Measurements from ENCODE around the gene PIGQ. TPM values are rescaled to one million over a fixed set of nuclear protein-coding genes. Genes with fewer than 3 reads are reported as not detected.

The PIGQ gene
- total and polyA plus RNA-seq, 2 of the 13 experiments (the other 11 are each of a cell fraction or from before 2014, with no cell fraction given), result 7.7 to 19.7 TPM

- TF ChIP-seq KDM5A (IDR thresholded peaks at IDR 0.05; ENCODE audit: borderline replicate concordance, low read length), result no peak
- TF ChIP-seq ZEB1 (IDR thresholded peaks at IDR 0.05; ENCODE audit: insufficient replicate concordance, low read depth), result no peak
- no peak for TF ChIP-seq HOXA9 (CRISPR knock-in tag; IDR thresholded peaks at IDR 0.05; ENCODE audit: borderline replicate concordance)
- no peak for TF ChIP-seq ZNF557 (CRISPR knock-in tag; IDR thresholded peaks at IDR 0.05)
- no peak for TF ChIP-seq ZFP41 (CRISPR knock-in tag; IDR thresholded peaks at IDR 0.05; ENCODE audit: borderline replicate concordance)
- no peak for TF ChIP-seq ZNF746 (CRISPR knock-in tag; IDR thresholded peaks at IDR 0.05)
Observed at GRCh38 chr16:572865-573650, 3.3 kb downstream of the PIGQ start (continued).

DNA sequence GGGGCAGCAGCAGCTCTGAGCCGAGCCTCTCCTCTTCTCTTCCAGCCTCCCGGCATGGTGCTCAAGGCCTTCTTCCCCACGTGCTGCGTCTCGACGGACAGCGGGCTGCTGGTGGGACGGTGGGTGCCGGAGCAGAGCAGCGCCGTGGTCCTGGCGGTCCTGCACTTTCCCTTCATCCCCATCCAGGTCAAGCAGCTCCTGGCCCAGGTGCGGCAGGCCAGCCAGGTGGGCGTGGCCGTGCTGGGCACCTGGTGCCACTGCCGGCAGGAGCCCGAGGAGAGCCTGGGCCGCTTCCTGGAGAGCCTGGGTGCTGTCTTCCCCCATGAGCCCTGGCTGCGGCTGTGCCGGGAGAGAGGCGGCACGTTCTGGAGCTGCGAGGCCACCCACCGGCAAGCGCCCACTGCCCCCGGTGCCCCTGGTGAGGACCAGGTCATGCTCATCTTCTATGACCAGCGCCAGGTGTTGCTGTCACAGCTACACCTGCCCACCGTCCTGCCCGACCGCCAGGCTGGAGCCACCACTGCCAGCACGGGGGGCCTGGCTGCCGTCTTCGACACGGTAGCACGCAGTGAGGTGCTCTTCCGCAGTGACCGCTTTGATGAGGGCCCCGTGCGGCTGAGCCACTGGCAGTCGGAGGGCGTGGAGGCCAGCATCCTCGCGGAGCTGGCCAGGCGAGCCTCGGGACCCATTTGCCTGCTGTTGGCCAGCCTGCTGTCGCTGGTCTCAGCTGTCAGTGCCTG lies 4.4 kb downstream of the PIGQ start:
- TF ChIP-seq AGO2 (optimal IDR thresholded peaks at IDR 0.05; ENCODE audit: low read depth, low read length) (peak; percentile 3), RBFOX2 (IDR thresholded peaks at IDR 0.05; ENCODE audit: low read depth, low read length) (peak; percentile 41; the same call in 1 of the 2 replicates), ZBTB4 (CRISPR knock-in tag; IDR thresholded peaks at IDR 0.05; ENCODE audit: borderline replicate concordance) (no peak)
- no peak overlapping the region for H3K27ac ChIP-seq (ENCODE audit: extremely low read length, insufficient read depth, low read length)
- intact Hi-C loops (cut with micrococcal nuclease; ENCODE audit: unreplicated experiment) (no loop called here), in situ Hi-C loops (cut with HindIII; ENCODE audit: extremely low pct_ligation_motif_present, low pct_unique_long_range_greater_than_20kb) (no loop called here)
- no peak overlapping the region for H3K9ac ChIP-seq (ENCODE audit: insufficient read depth, low read depth, low read length)
- ATAC-seq (no peak), FAIRE-seq (no peak), DNase-seq (ENCODE audit: low spot score) (no peak)
- H3K79me2 ChIP-seq (ENCODE audit: insufficient read depth, low read length), result peaks cover 7% of the 10 kb centered on the region
- H3K27me3 ChIP-seq (ENCODE audit: control insufficient read depth in 1 of 2, insufficient read depth in 2 of 2, low read length in 2 of 2), result no peaks in the 10 kb centered on the region
- H3K9me3 ChIP-seq (ENCODE audit: low read length), result no peaks in the 10 kb centered on the region
- H3K36me3 ChIP-seq (replicated peaks in 1 of 2; ENCODE audit: control insufficient read depth in 1 of 2, insufficient read depth in 2 of 2, low read length in 2 of 2), result peaks cover 1 to 5% of the 10 kb centered on the region in 2 experiments; a peak in 1 of 5 replicates
- no peaks in the 10 kb centered on the region for H4K20me1 ChIP-seq (ENCODE audit: insufficient read depth, low read length)
- H3K4me3 ChIP-seq (replicated peaks in 1 of 3; ENCODE audit: insufficient read depth in 1 of 3, low read depth in 2 of 3, low read length in 3 of 3), result no peak overlapping the region
- no TSS peak for BruUV-seq (replicated peaks)
- ChIA-PET CTCF (ENCODE audit: low intra/inter-chr PET ratio, low total read pairs) (no interaction called here), POLR2A (no interaction called here)
- no peak overlapping the region for H3K4me2 ChIP-seq (ENCODE audit: low read depth, low read length)
- 96% methylated on average over 14 of the region's 46 CpGs for WGBS (ENCODE audit: low lambda C conversion rate)
- H3K4me1 ChIP-seq (ENCODE audit: insufficient read depth, low read length), result peaks cover 22% of the 10 kb centered on the region
- H2AFZ ChIP-seq (ENCODE audit: low read length), result no peak overlapping the region

All from HepG2 (cell line).